SK-N-SH (cell line): ENCODE data around the gene ZNF532. TPM values are rescaled to one million over a fixed set of nuclear protein-coding genes. Genes with fewer than 3 reads are reported as not detected.

Source experiments
- CTCF ChIA-PET: fragments of 300-600, 350-600 bp; formaldehyde crosslinking; extraction: SDS; loops from one replicate; lab custom pipeline; 2021; lab: Yijun Ruan, JAX
- POLR2A ChIA-PET: fragments of 350-600 bp; sonication (Branson Sonifier 250); formaldehyde crosslinking; extraction: SDS; loops from one replicate; lab custom pipeline; 2020; ENCODE audit warnings: antibody characterized with exemption, inconsistent platforms; lab: Yijun Ruan, JAX
- DNase-seq: peaks from one replicate; pipeline ENCODE4 v3.0.0; 2012
- H2AFZ ChIP-seq: fragments of 200-600 bp; sonication (generic); 2 replicates; pipeline ENCODE4 v1.8.1; 2016; ENCODE audit warnings: antibody characterized with exemption, mild to moderate bottlenecking, low read depth
- H3F3A ChIP-seq: fragments of 200-600 bp; sonication (generic); replicated peaks from 2 replicates; pipeline ENCODE3; 2016; ENCODE audit warnings: antibody characterized with exemption, mild to moderate bottlenecking; ENCODE audit not compliant: insufficient read depth
- H3K27ac ChIP-seq, 2 experiments: fragments of 200-500 bp in 1 of 2; fragments of 200-600 bp in 1 of 2; sonication (Bioruptor generic) in 1 of 2; sonication (generic), shearing (Covaris generic) in 1 of 2; 2 replicates each; pipeline versions ENCODE4 v1.5.1 to v1.6.1; 2014 to 2016; ENCODE audit warnings: low read depth in 2 of 2, inconsistent platforms in 1 of 2, low read length in 1 of 2, mild to moderate bottlenecking in 1 of 2, mixed read lengths in 1 of 2
- H3K27me3 ChIP-seq: fragments of 200-600 bp; sonication (generic), shearing (Covaris generic); 2 replicates; pipeline ENCODE4 v1.6.1; 2016; ENCODE audit warnings: mixed run types; ENCODE audit not compliant: insufficient read depth
- H3K36me3 ChIP-seq, 2 experiments: fragments of 200-500 bp in 1 of 2; fragments of 200-600 bp in 1 of 2; sonication (Bioruptor generic) in 1 of 2; sonication (generic) in 1 of 2; replicated peaks in 1 of 2; 2 replicates each; pipeline versions ENCODE3 to v1.5.1; 2014 to 2016; ENCODE audit warnings: low read length in 1 of 2, mild to moderate bottlenecking in 1 of 2; ENCODE audit not compliant: insufficient read depth in 2 of 2, control insufficient read depth in 1 of 2
- H3K4me1 ChIP-seq, 2 experiments: fragments of 200-500 bp in 1 of 2; fragments of 200-600 bp in 1 of 2; sonication (Bioruptor generic) in 1 of 2; sonication (generic), shearing (Covaris generic) in 1 of 2; 2 replicates each; pipeline versions ENCODE4 v1.5.1 to v1.6.1; 2014 to 2016; ENCODE audit warnings: low read depth in 1 of 2, low read length in 1 of 2, mixed run types in 1 of 2; ENCODE audit not compliant: insufficient read depth in 2 of 2, control insufficient read depth in 1 of 2
- H3K4me2 ChIP-seq: fragments of 200-600 bp; sonication (generic), shearing (Covaris generic); 2 replicates; pipeline ENCODE4 v1.6.1; 2017; ENCODE audit warnings: mixed run types
- H3K4me3 ChIP-seq, 2 experiments: fragments of 200-500 bp in 1 of 2; fragments of 200-600 bp in 1 of 2; sonication (Bioruptor generic) in 1 of 2; sonication (generic), shearing (Covaris generic) in 1 of 2; 2 replicates each; pipeline versions ENCODE4 v1.5.1 to v1.8.1; 2014 to 2016; ENCODE audit warnings: low read depth in 2 of 2, inconsistent platforms in 1 of 2, low read length in 1 of 2, mild to moderate bottlenecking in 1 of 2, mixed read lengths in 1 of 2, moderate library complexity in 1 of 2
- H3K79me2 ChIP-seq: fragments of 200-600 bp; sonication (generic); 2 replicates; pipeline ENCODE4 v1.8.1; 2017; ENCODE audit warnings: mild to moderate bottlenecking; ENCODE audit not compliant: insufficient read depth
- H3K9ac ChIP-seq: fragments of 200-600 bp; sonication (generic); 2 replicates; pipeline ENCODE4 v1.6.1; 2017; ENCODE audit warnings: mixed run types
- H3K9me2 ChIP-seq: fragments of 200-600 bp; sonication (generic); 2 replicates; pipeline ENCODE4 v1.6.1; 2017; ENCODE audit warnings: mixed run types
- H3K9me3 ChIP-seq: fragments of 200-600 bp; sonication (generic); 2 replicates; pipeline ENCODE4 v1.6.1; 2017; ENCODE audit warnings: mixed run types, mild to moderate bottlenecking, moderate library complexity
- H4K20me1 ChIP-seq: fragments of 200-600 bp; sonication (generic); 2 replicates; pipeline ENCODE4 v1.6.1; 2017; ENCODE audit warnings: mild to moderate bottlenecking, mixed run types; ENCODE audit not compliant: insufficient read depth
- CHD2 ChIP-seq: fragments of 150-350 bp; IDR thresholded peaks from 2 replicates; pipeline ENCODE4 v1.6.1; 2018; ENCODE audit warnings: low read length; ENCODE audit not compliant: partially characterized antibody
- EZH2phosphoT487 ChIP-seq: fragments of 200-600 bp; sonication (generic); IDR thresholded peaks from 2 replicates; pipeline ENCODE4 v1.6.1; 2017; ENCODE audit warnings: low read depth, mixed run types, mild to moderate bottlenecking, antibody characterized with exemption, moderate library complexity, borderline replicate concordance
- FOXM1 ChIP-seq: IDR thresholded peaks from 2 replicates; pipeline ENCODE4 v1.4.0; 2012; ENCODE audit warnings: low read depth, mild to moderate bottlenecking
- GABPA ChIP-seq: IDR thresholded peaks from 2 replicates; pipeline ENCODE4 v1.4.0; 2012; ENCODE audit warnings: low read depth, mild to moderate bottlenecking
- MXI1 ChIP-seq: IDR thresholded peaks from 2 replicates; pipeline ENCODE4 v1.6.1; 2012; ENCODE audit warnings: mild to moderate bottlenecking, low read depth, low read length, improper control_type of control experiment
- NRF1 ChIP-seq: IDR thresholded peaks from 2 replicates; pipeline ENCODE4 v1.6.1; 2012; ENCODE audit warnings: low read depth, mild to moderate bottlenecking, low read length
- POLR2AphosphoS5 ChIP-seq: IDR thresholded peaks from 2 replicates; pipeline ENCODE4 v1.6.1; 2012; ENCODE audit warnings: low read depth, low read length
- RCOR1 ChIP-seq: fragments of 150-350 bp; IDR thresholded peaks from 2 replicates; pipeline ENCODE4 v1.6.1; 2017; ENCODE audit warnings: antibody characterized with exemption, low read length
- RXRA ChIP-seq: IDR thresholded peaks from 2 replicates; pipeline ENCODE4 v1.4.0; 2012; ENCODE audit warnings: low read depth, mild to moderate bottlenecking, borderline replicate concordance
- SMC3 ChIP-seq: IDR thresholded peaks from 2 replicates; pipeline ENCODE4 v1.6.1; 2012; ENCODE audit warnings: low read depth, low read length, improper control_type of control experiment
- TEAD4 ChIP-seq: IDR thresholded peaks from 2 replicates; pipeline ENCODE4 v1.4.0; 2012; ENCODE audit warnings: mild to moderate bottlenecking, borderline replicate concordance; ENCODE audit not compliant: insufficient read depth
- USF1 ChIP-seq: IDR thresholded peaks from 2 replicates; pipeline ENCODE4 v1.4.0; 2012; ENCODE audit warnings: low read depth, borderline replicate concordance
- USF2 ChIP-seq: fragments of 150-350 bp; IDR thresholded peaks from 2 replicates; pipeline ENCODE4 v1.6.1; 2017; ENCODE audit warnings: antibody characterized with exemption, low read length, low read depth, borderline replicate concordance
- YY1 ChIP-seq: IDR thresholded peaks from 2 replicates; pipeline ENCODE4 v1.4.0; 2012; ENCODE audit warnings: low read depth, mild to moderate bottlenecking
- WGBS: methylation state at CpG from one replicate; pipeline ENCODE4 v1.1.6; 2017; ENCODE audit warnings: low lambda C conversion rate; 5-methylcytosine and 5-hydroxymethylcytosine counted together
- polyA plus RNA-seq, 3 experiments: library from polyadenylated mRNA; depleted of rRNA; stranded (reverse); fragments of >200 nt; gene quantifications; 2 replicates each; pipeline ENCODE4 v1.2.3, GENCODE V29; 2012
- TF ChIP-seq, protein P1 (sequence below): IDR thresholded peaks from 2 replicates; pipeline ENCODE4 v1.4.0; 2012; ENCODE audit warnings: low read depth, borderline replicate concordance
- TF ChIP-seq, protein P2 (sequence below): fragments of 150-350 bp; IDR thresholded peaks from 2 replicates; pipeline ENCODE4 v1.6.1; 2016; ENCODE audit warnings: mild to moderate bottlenecking, low read depth, low read length

Gene ZNF532
- polyA plus RNA-seq, 1 of the 3 experiments (the other 2 are of a cell fraction) = 34.7 TPM

- ChIA-PET CTCF (no interaction called here), POLR2A (interaction anchor here (0.7 kb wide), 1 partner anchor 36 kb away, joined by 3 read pairs; no protein-coding TSS in a partner anchor)
- H3K9ac ChIP-seq = no peak overlapping the region
- H3F3A ChIP-seq = peaks cover 3% of the 10 kb centered on the region
- WGBS = 83% methylated on average over 12 of the region's 12 CpGs
- DNase-seq = no peak
- no peak overlapping the region for H3K4me3 ChIP-seq
- peaks cover 71% of the 10 kb centered on the region for H3K79me2 ChIP-seq
- H3K9me2 ChIP-seq = no peaks in the 10 kb centered on the region
- no peak overlapping the region for H2AFZ ChIP-seq
- H3K27ac ChIP-seq = no peak overlapping the region
- no peaks in the 10 kb centered on the region for H3K27me3 ChIP-seq
- peaks cover 6% of the 10 kb centered on the region; the same call in 1 of the 2 replicates for H3K9me3 ChIP-seq
- H3K36me3 ChIP-seq = peaks cover 3 to 13% of the 10 kb centered on the region in 2 experiments
- H3K4me1 ChIP-seq = peaks cover 2 to 15% of the 10 kb centered on the region in 2 experiments; a peak in 2 of 4 replicates
- TF ChIP-seq SMC3 (no peak), RXRA (no peak), NRF1 (no peak), USF2 (no peak), TEAD4 (no peak), MXI1 (no peak), RCOR1 (no peak), YY1 (no peak), USF1 (no peak), CHD2 (no peak), GABPA (no peak), EZH2phosphoT487 (no peak), POLR2AphosphoS5 (no peak), FOXM1 (no peak)
- TF ChIP-seq, protein P1, sequence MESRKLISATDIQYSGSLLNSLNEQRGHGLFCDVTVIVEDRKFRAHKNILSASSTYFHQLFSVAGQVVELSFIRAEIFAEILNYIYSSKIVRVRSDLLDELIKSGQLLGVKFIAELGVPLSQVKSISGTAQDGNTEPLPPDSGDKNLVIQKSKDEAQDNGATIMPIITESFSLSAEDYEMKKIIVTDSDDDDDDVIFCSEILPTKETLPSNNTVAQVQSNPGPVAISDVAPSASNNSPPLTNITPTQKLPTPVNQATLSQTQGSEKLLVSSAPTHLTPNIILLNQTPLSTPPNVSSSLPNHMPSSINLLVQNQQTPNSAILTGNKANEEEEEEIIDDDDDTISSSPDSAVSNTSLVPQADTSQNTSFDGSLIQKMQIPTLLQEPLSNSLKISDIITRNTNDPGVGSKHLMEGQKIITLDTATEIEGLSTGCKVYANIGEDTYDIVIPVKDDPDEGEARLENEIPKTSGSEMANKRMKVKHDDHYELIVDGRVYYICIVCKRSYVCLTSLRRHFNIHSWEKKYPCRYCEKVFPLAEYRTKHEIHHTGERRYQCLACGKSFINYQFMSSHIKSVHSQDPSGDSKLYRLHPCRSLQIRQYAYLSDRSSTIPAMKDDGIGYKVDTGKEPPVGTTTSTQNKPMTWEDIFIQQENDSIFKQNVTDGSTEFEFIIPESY = no peak
- TF ChIP-seq, protein P2, sequence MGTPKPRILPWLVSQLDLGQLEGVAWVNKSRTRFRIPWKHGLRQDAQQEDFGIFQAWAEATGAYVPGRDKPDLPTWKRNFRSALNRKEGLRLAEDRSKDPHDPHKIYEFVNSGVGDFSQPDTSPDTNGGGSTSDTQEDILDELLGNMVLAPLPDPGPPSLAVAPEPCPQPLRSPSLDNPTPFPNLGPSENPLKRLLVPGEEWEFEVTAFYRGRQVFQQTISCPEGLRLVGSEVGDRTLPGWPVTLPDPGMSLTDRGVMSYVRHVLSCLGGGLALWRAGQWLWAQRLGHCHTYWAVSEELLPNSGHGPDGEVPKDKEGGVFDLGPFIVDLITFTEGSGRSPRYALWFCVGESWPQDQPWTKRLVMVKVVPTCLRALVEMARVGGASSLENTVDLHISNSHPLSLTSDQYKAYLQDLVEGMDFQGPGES = no peak
- H4K20me1 ChIP-seq = no peaks in the 10 kb centered on the region
- H3K4me2 ChIP-seq = no peak overlapping the region
Measured at GRCh38 chr18:58893388-58894099, 28.9 kb downstream of the ZNF532 start.
